ENCODE measurements around the gene PNMT. TPM values are rescaled to one million over a fixed set of nuclear protein-coding genes. Genes with fewer than 3 reads are reported as not detected.

Gene PNMT
- total and polyA plus RNA-seq, 2 of the 13 experiments (the other 11 are each of a cell fraction or from before 2014, with no cell fraction given): 0.25 TPM; not detected in 1

GRCh38 chr17:39684369-39685192, 16.3 kb downstream of the PNMT start:
- Histone ChIP-seq H3K36me3 (replicated peaks in 1 of 2; ENCODE audit: control insufficient read depth in 1 of 2, insufficient read depth in 2 of 2, low read length in 2 of 2) (peaks cover 0 to 2% of the 10 kb centered on the region in 2 experiments; a peak in 2 of 5 replicates), H3K4me3 (replicated peaks in 1 of 3; ENCODE audit: insufficient read depth in 1 of 3, low read depth in 2 of 3, low read length in 3 of 3) (no peak overlapping the region), H3K27me3 (ENCODE audit: control insufficient read depth in 1 of 2, insufficient read depth in 2 of 2, low read length in 2 of 2) (no peaks in the 10 kb centered on the region; a peak in 1 of 5 replicates), H4K20me1 (ENCODE audit: insufficient read depth, low read length) (no peaks in the 10 kb centered on the region), H3K4me2 (ENCODE audit: low read depth, low read length) (no peak overlapping the region), H2AFZ (ENCODE audit: low read length) (no peak overlapping the region), H3K27ac (ENCODE audit: extremely low read length, insufficient read depth, low read length) (no peak overlapping the region), H3K9me3 (ENCODE audit: low read length) (no peaks in the 10 kb centered on the region), H3K9ac (ENCODE audit: insufficient read depth, low read depth, low read length) (no peak overlapping the region), H3K79me2 (ENCODE audit: insufficient read depth, low read length) (no peaks in the 10 kb centered on the region), H3K4me1 (ENCODE audit: insufficient read depth, low read length) (peaks cover 24% of the 10 kb centered on the region)
- no peak for TF ChIP-seq CBX1 (IDR thresholded peaks at IDR 0.05; ENCODE audit: low read depth)
- TF ChIP-seq, protein P1, sequence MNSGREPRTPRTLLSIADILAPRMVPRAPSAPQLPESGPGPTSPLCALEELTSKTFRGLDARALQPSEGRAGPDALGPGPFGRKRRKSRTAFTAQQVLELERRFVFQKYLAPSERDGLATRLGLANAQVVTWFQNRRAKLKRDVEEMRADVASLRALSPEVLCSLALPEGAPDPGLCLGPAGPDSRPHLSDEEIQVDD (CRISPR knock-in tag; IDR thresholded peaks at IDR 0.05; ENCODE audit: borderline replicate concordance): no peak
- no peak for TF ChIP-seq PITX1 (CRISPR knock-in tag; IDR thresholded peaks at IDR 0.05)
- TF ChIP-seq XRCC5 (optimal IDR thresholded peaks at IDR 0.05; ENCODE audit: low read length): no peak
- no peak for TF ChIP-seq RERE (CRISPR knock-in tag; IDR thresholded peaks at IDR 0.05; ENCODE audit: low read depth)
- no peak for TF ChIP-seq RBM39 (IDR thresholded peaks at IDR 0.05; ENCODE audit: low read depth, low read length, poor library complexity, severe bottlenecking)
- no peak for TF ChIP-seq DMTF1 (CRISPR knock-in tag; IDR thresholded peaks at IDR 0.05)
- TF ChIP-seq ZSCAN29 (CRISPR knock-in tag; conservative IDR thresholded peaks at IDR 0.05): no peak
- TF ChIP-seq ATRX (CRISPR knock-in tag; IDR thresholded peaks at IDR 0.05; ENCODE audit: borderline replicate concordance): no peak
- no peak for TF ChIP-seq IRF1 (CRISPR knock-in tag; IDR thresholded peaks at IDR 0.05; ENCODE audit: low read depth)
- no peak for TF ChIP-seq NR2C2 (CRISPR knock-in tag; IDR thresholded peaks at IDR 0.05; ENCODE audit: borderline replicate concordance)
- in situ Hi-C loops (cut with HindIII; ENCODE audit: extremely low pct_ligation_motif_present, low pct_unique_long_range_greater_than_20kb): no loop called here
- WGBS (ENCODE audit: low lambda C conversion rate): 96% methylated on average over 12 of the region's 12 CpGs
- no peak for DNase-seq (ENCODE audit: low spot score)
- BruUV-seq (replicated peaks): no TSS peak
- ATAC-seq: no peak
- ChIA-PET CTCF (ENCODE audit: low intra/inter-chr PET ratio, low total read pairs) (no interaction called here), POLR2A (interaction anchor here (0.8 to 4.1 kb wide), 3 partner anchors 11 to 68 kb away, joined by 3 to 64 read pairs (median 5); no protein-coding TSS in a partner anchor)
- intact Hi-C loops (cut with micrococcal nuclease; ENCODE audit: unreplicated experiment): no loop called here
- no peak for FAIRE-seq
